Naive thymus-derived CD4-positive, alpha-beta T cell (primary cell): ENCODE measurements around the gene IL17B. TPM values are rescaled to one million over a fixed set of nuclear protein-coding genes. Genes with fewer than 3 reads are reported as not detected.

ENCODE experiments used
- ATAC-seq: fragments of 150-1000 bp; cut with Tn5 transposase; 2 replicates; pipeline ENCODE4 v1.10.0; 2021; ENCODE audit warnings: mild to moderate bottlenecking, moderate library complexity
- CTCF ChIA-PET: fragments of 350-600 bp; sonication (Branson Sonifier 250); formaldehyde crosslinking; loops from one replicate; lab custom pipeline; 2021; ENCODE audit warnings: antibody characterized with exemption; lab: Charles Lee
- POLR2A ChIA-PET: fragments of 350-600 bp; sonication (Branson Sonifier 250); formaldehyde crosslinking; loops from one replicate; lab custom pipeline; 2021; ENCODE audit warnings: antibody characterized with exemption, inconsistent platforms; lab: Charles Lee
- DNase-seq, 9 donors: peaks; one replicate each; pipeline versions ENCODE4 v3.0.0 to v3.0.0-alpha.2; 2020 to 2022; ENCODE audit warnings: mixed read lengths in 1 of 9
- H3K27ac ChIP-seq: one replicate; pipeline ENCODE4 v1.7.0; 2013; ENCODE audit warnings: mild to moderate bottlenecking, low read depth, low read length, moderate library complexity
- H3K27me3 ChIP-seq, 2 donors: one replicate each; pipeline ENCODE4 v1.7.0; 2013; ENCODE audit warnings: low read length in 2 of 2, mild to moderate bottlenecking in 2 of 2, moderate library complexity in 2 of 2; ENCODE audit not compliant: control insufficient read depth in 2 of 2, insufficient read depth in 2 of 2
- H3K36me3 ChIP-seq, 3 experiments: 1 replicate in 2 of 3; 2 replicates in 1 of 3; pipeline ENCODE4 v1.7.0; 2013; ENCODE audit warnings: low read length in 3 of 3, mild to moderate bottlenecking in 3 of 3, moderate library complexity in 1 of 3; ENCODE audit not compliant: insufficient read depth in 3 of 3, control insufficient read depth in 2 of 3
- H3K4me1 ChIP-seq, 2 donors: one replicate each; pipeline ENCODE4 v1.7.0; 2013; ENCODE audit warnings: low read length in 2 of 2, mild to moderate bottlenecking in 2 of 2, moderate library complexity in 1 of 2; ENCODE audit not compliant: control insufficient read depth in 2 of 2, insufficient read depth in 2 of 2
- H3K4me3 ChIP-seq: 2 replicates; pipeline ENCODE4 v1.7.0; 2013; ENCODE audit warnings: mild to moderate bottlenecking, low read length
- H3K9me3 ChIP-seq, 3 experiments: 1 replicate in 2 of 3; 2 replicates in 1 of 3; pipeline ENCODE4 v1.7.0; 2013; ENCODE audit warnings: low read length in 3 of 3; ENCODE audit not compliant: control insufficient read depth in 2 of 3
- H3K27ac Mint-ChIP-seq, 9 donors: one replicate each; pipeline ENCODE4 v1.8.0; 2020 to 2022; ENCODE audit warnings: mixed read lengths in 9 of 9, mild to moderate bottlenecking in 8 of 9, moderate library complexity in 5 of 9, inconsistent platforms in 2 of 9
- H3K27me3 Mint-ChIP-seq, 5 donors: one replicate each; pipeline ENCODE4 v1.8.0; 2021 to 2022; ENCODE audit warnings: mixed read lengths in 5 of 5, mild to moderate bottlenecking in 1 of 5
- H3K36me3 Mint-ChIP-seq, 5 donors: one replicate each; pipeline ENCODE4 v1.8.0; 2020 to 2022; ENCODE audit warnings: mixed read lengths in 5 of 5, mild to moderate bottlenecking in 3 of 5, inconsistent platforms in 1 of 5
- H3K4me1 Mint-ChIP-seq, 7 donors: one replicate each; pipeline ENCODE4 v1.8.0; 2020 to 2022; ENCODE audit warnings: mixed read lengths in 7 of 7, mild to moderate bottlenecking in 3 of 7, inconsistent platforms in 1 of 7
- H3K4me3 Mint-ChIP-seq, 10 donors: one replicate each; pipeline ENCODE4 v1.8.0; 2020 to 2022; ENCODE audit warnings: mild to moderate bottlenecking in 10 of 10, mixed read lengths in 10 of 10, moderate library complexity in 6 of 10, inconsistent platforms in 2 of 10
- H3K9me3 Mint-ChIP-seq, 11 donors: one replicate each; pipeline ENCODE4 v1.8.0; 2020 to 2022; ENCODE audit warnings: mixed read lengths in 11 of 11, mild to moderate bottlenecking in 4 of 11, inconsistent platforms in 1 of 11, moderate library complexity in 1 of 11
- intact Hi-C, 2 donors: fragments of 100-400 bp; cut with micrococcal nuclease; formaldehyde crosslinking; loops; one replicate each; pipeline ENCODE4 v1.15.1; 2023
- polyA plus RNA-seq, 2 donors: library from polyadenylated mRNA; unstranded; fragments of 300-500 nt; fragmentation: Illumina TruSeq; gene quantifications; one replicate each; pipeline ENCODE4 v1.2.3, GENCODE V29; 2021
- total RNA-seq, 6 experiments: library from RNA in 5 of 6; stranded (reverse) in 5 of 6; gene quantifications; 1 replicate in 5 of 6; 2 replicates in 1 of 6; pipeline ENCODE4 v1.2.3 and lab custom pipeline; 2021 to 2026

Gene IL17B
- total and polyA plus RNA-seq, 7 experiments from 2014 or later: not detected

GRCh38 chr5:149365418-149365817, 13.7 kb downstream of the IL17B start:
- H3K9me3 ChIP-seq: no peaks in the 10 kb centered on the region
- H3K36me3 ChIP-seq: peaks cover 0 to 17% (median 0%) of the 10 kb centered on the region in 3 experiments
- Mint-ChIP-seq H3K27me3 (no peaks in the 10 kb centered on the region), H3K36me3 (peaks cover 2 to 9% (median 6%) of the 10 kb centered on the region in 5 donors), H3K4me3 (no peak overlapping the region), H3K9me3 (peaks cover 0 to 4% (median 0%) of the 10 kb centered on the region in 11 donors), H3K4me1 (peaks cover 12 to 60% (median 32%) of the 10 kb centered on the region in 7 donors), H3K27ac (peak overlapping the region in 1 of 9 donors; percentile 70)
- DNase-seq (no peak), ATAC-seq (no peak)
- H3K4me1 ChIP-seq: peaks cover 1 to 17% of the 10 kb centered on the region in 2 donors
- H3K4me3 ChIP-seq: no peak overlapping the region
- ChIA-PET CTCF (interaction anchor here (1.1 to 5.2 kb wide), 5 partner anchors 12 to 66 kb away, joined by 3 to 61 read pairs (median 24); partner anchors contain the start of gene GRPEL2), POLR2A (interaction anchor here (4.4 kb wide), 1 partner anchor 18 kb away, joined by 43 read pairs; the partner anchor contains the start of gene GRPEL2)
- H3K27me3 ChIP-seq: no peaks in the 10 kb centered on the region
- no peak overlapping the region for H3K27ac ChIP-seq
- intact Hi-C loops: loop anchor here in 1 of 2 donors (5.0 kb wide), 1 partner anchor 197 kb away; no protein-coding TSS in a partner anchor

GRCh38 chr5:149364719-149365118, 14.4 kb downstream of the IL17B start:
- no peak for DNase-seq
- no peaks in the 10 kb centered on the region for H3K27me3 ChIP-seq
- peaks cover 4 to 9% (median 6%) of the 10 kb centered on the region in 5 donors for H3K36me3 Mint-ChIP-seq
- no peaks in the 10 kb centered on the region for H3K9me3 ChIP-seq
- no peaks in the 10 kb centered on the region for H3K27me3 Mint-ChIP-seq
- no peak overlapping the region for H3K27ac ChIP-seq
- intact Hi-C loops: loop anchor here in 1 of 2 donors (5.0 kb wide), 1 partner anchor 198 kb away; no protein-coding TSS in a partner anchor
- POLR2A ChIA-PET: interaction anchor here (1.5 kb wide), 1 partner anchor 22 kb away, joined by 4 read pairs; no protein-coding TSS in a partner anchor
- H3K4me3 Mint-ChIP-seq: no peak overlapping the region
- H3K4me1 Mint-ChIP-seq: peaks cover 19 to 67% (median 37%) of the 10 kb centered on the region in 7 donors
- ATAC-seq: no peak
- peaks cover 0 to 5% (median 0%) of the 10 kb centered on the region in 11 donors for H3K9me3 Mint-ChIP-seq
- peaks cover 7 to 24% of the 10 kb centered on the region in 2 donors for H3K4me1 ChIP-seq
- peaks cover 0 to 17% (median 0%) of the 10 kb centered on the region in 3 experiments for H3K36me3 ChIP-seq
- no peak overlapping the region for H3K4me3 ChIP-seq
- CTCF ChIA-PET: interaction anchor here (1.0 to 5.2 kb wide), 4 partner anchors 11 to 67 kb away, joined by 3 to 61 read pairs (median 14); no protein-coding TSS in a partner anchor
- peak overlapping the region in 6 of 9 donors; percentile 25 to 72 (median 58) for H3K27ac Mint-ChIP-seq

- H3K27me3 Mint-ChIP-seq: no peaks in the 10 kb centered on the region
- ChIA-PET POLR2A (interaction anchor here (1.5 kb wide), 1 partner anchor 21 kb away, joined by 4 read pairs; no protein-coding TSS in a partner anchor), CTCF (interaction anchor here (1.0 kb wide), 1 partner anchor 28 kb away, joined by 3 read pairs; no protein-coding TSS in a partner anchor)
- intact Hi-C loops: no loop called here
- Histone ChIP-seq H3K9me3 (no peaks in the 10 kb centered on the region), H3K36me3 (peaks cover 0 to 17% (median 0%) of the 10 kb centered on the region in 3 experiments), H3K4me3 (no peak overlapping the region), H3K4me1 (peaks cover 7 to 32% of the 10 kb centered on the region in 2 donors), H3K27ac (no peak overlapping the region), H3K27me3 (no peaks in the 10 kb centered on the region)
- DNase-seq (no peak), ATAC-seq (no peak)
- H3K4me3 Mint-ChIP-seq: no peak overlapping the region
- H3K27ac Mint-ChIP-seq: peak overlapping the region in 3 of 9 donors; percentile 25 to 63 (median 56)
- H3K36me3 Mint-ChIP-seq: peaks cover 4 to 9% (median 6%) of the 10 kb centered on the region in 5 donors
- H3K9me3 Mint-ChIP-seq: peaks cover 0 to 5% (median 0%) of the 10 kb centered on the region in 11 donors
- peaks cover 27 to 71% (median 45%) of the 10 kb centered on the region in 7 donors for H3K4me1 Mint-ChIP-seq
Measured at GRCh38 chr5:149363936-149364335, 15.2 kb downstream of the IL17B start.

DNA sequence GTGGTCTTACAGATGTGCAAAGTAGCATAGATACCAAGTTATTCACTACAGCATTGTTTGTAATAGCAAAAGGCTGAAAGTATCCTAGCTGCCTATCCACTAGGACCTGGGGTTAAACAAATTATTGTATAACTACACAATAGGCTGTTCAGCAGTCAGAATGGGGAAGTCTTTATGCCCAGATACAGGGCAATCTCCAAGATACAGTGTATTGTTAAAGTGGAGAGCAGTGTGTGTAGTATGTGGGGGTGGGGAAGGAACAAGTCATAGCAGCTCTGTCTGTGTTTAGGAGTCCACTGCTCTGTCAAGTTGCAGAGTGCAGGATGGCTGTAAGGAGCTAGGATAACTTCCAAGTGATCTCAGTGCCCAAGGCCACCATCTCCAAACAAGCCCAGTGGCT, 15.7 kb downstream of the IL17B start:
- Mint-ChIP-seq H3K9me3 (peaks cover 0 to 5% (median 0%) of the 10 kb centered on the region in 11 donors), H3K4me1 (peaks cover 33 to 72% (median 48%) of the 10 kb centered on the region in 7 donors), H3K36me3 (peaks cover 4 to 9% (median 6%) of the 10 kb centered on the region in 5 donors), H3K27me3 (no peaks in the 10 kb centered on the region), H3K4me3 (peak overlapping the region in 1 of 10 donors; percentile 8), H3K27ac (peak overlapping the region in 5 of 9 donors; percentile 12 to 87 (median 51))
- Histone ChIP-seq H3K9me3 (no peaks in the 10 kb centered on the region), H3K36me3 (peaks cover 0 to 16% (median 0%) of the 10 kb centered on the region in 3 experiments), H3K4me1 (peaks cover 7 to 35% of the 10 kb centered on the region in 2 donors), H3K4me3 (no peak overlapping the region), H3K27me3 (no peaks in the 10 kb centered on the region), H3K27ac (no peak overlapping the region)
- CTCF ChIA-PET: interaction anchor here (0.6 to 1.1 kb wide), 3 partner anchors 97 to 1097 kb away, joined by 3 to 4 read pairs (median 3); no protein-coding TSS in a partner anchor
- POLR2A ChIA-PET: no interaction called here
- DNase-seq: no peak
- intact Hi-C loops: no loop called here
- ATAC-seq: no peak

DNA sequence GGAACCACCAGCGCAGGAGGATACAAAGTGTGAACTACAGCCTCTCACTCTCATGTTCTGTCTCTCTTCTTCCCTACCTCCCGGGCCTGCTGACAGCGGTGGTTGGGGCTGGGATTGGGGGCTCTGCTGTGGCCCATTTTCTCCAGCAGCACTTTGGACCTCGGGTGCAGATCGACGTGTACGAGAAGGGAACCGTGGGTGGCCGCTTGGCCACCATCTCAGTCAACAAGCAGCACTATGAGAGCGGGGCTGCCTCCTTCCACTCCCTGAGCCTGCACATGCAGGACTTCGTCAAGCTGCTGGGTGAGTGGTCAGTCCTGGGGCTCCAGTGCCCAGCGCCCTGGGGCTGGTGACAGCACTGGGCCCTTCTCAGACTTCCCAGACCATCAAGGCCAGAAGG, 16.6 kb downstream of the IL17B start:
- no peak for DNase-seq
- Histone ChIP-seq H3K9me3 (no peaks in the 10 kb centered on the region), H3K4me1 (peaks cover 7 to 32% of the 10 kb centered on the region in 2 donors), H3K4me3 (no peak overlapping the region), H3K36me3 (peaks cover 0 to 13% (median 0%) of the 10 kb centered on the region in 3 experiments), H3K27ac (no peak overlapping the region), H3K27me3 (no peaks in the 10 kb centered on the region)
- peaks cover 4 to 9% (median 6%) of the 10 kb centered on the region in 5 donors for H3K36me3 Mint-ChIP-seq
- no peaks in the 10 kb centered on the region for H3K27me3 Mint-ChIP-seq
- ATAC-seq: no peak
- peaks cover 0 to 5% (median 0%) of the 10 kb centered on the region in 11 donors for H3K9me3 Mint-ChIP-seq
- H3K4me1 Mint-ChIP-seq: peaks cover 33 to 69% (median 43%) of the 10 kb centered on the region in 7 donors
- ChIA-PET CTCF (interaction anchor here (1.1 kb wide), 1 partner anchor 96 kb away, joined by 3 read pairs; no protein-coding TSS in a partner anchor), POLR2A (interaction anchor here (10.7 kb wide), 1 partner anchor 17 kb away, joined by 258 read pairs; the partner anchor contains the start of gene GRPEL2)
- intact Hi-C loops: no loop called here
- H3K27ac Mint-ChIP-seq: peak overlapping the region in 6 of 9 donors; percentile 37 to 87 (median 59)
- no peak overlapping the region for H3K4me3 Mint-ChIP-seq

- peaks cover 31 to 71% (median 50%) of the 10 kb centered on the region in 7 donors for H3K4me1 Mint-ChIP-seq
- Histone ChIP-seq H3K9me3 (no peaks in the 10 kb centered on the region), H3K27me3 (no peaks in the 10 kb centered on the region), H3K36me3 (peaks cover 0 to 21% (median 0%) of the 10 kb centered on the region in 3 experiments), H3K27ac (peak overlapping the region; percentile 34), H3K4me1 (peaks cover 15 to 35% of the 10 kb centered on the region in 2 donors), H3K4me3 (no peak overlapping the region)
- no peak for ATAC-seq
- intact Hi-C loops: no loop called here
- POLR2A ChIA-PET: interaction anchor here (0.5 to 10.7 kb wide), 7 partner anchors 9 to 197 kb away, joined by 3 to 258 read pairs (median 3); partner anchors contain the start of gene GRPEL2
- DNase-seq: no peak
- CTCF ChIA-PET: interaction anchor here (0.6 to 2.0 kb wide), 7 partner anchors 9 to 197 kb away, joined by 3 to 9 read pairs (median 4); partner anchors contain the start of gene GRPEL2
- H3K27ac Mint-ChIP-seq: peak overlapping the region; percentile 61 to 96 (median 83)
- no peaks in the 10 kb centered on the region for H3K27me3 Mint-ChIP-seq
- H3K36me3 Mint-ChIP-seq: peaks cover 6 to 17% (median 10%) of the 10 kb centered on the region in 5 donors
- peaks cover 0 to 5% (median 0%) of the 10 kb centered on the region in 11 donors for H3K9me3 Mint-ChIP-seq
- H3K4me3 Mint-ChIP-seq: peak overlapping the region; percentile 57 to 96 (median 66)
Measured at GRCh38 chr5:149360272-149360671, 18.8 kb downstream of the IL17B start.
